Measurements from ENCODE around the gene SYTL1.

DNA sequence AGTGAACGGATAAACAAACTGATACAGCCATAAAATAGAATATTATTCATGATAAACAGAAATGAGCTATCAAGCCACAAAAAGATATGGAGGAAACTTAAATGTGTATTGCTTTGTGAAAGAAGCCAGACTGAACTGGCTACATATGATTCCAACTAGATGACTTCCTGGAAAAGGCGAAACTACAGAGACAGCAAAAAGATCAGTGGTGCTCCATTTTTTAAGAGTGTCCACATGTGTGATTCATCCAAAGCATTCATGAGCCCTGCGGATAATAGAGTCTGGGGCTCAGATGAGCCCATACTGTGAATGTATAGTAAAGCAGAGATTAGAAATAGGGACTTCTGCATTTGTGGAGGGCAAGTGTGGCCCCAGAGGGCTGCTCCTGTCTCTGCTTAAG lies 27.7 kb upstream of the SYTL1 start:
- TF ChIP-seq ZNF780A (CRISPR knock-in tag; IDR thresholded peaks at IDR 0.05) (no peak), TRIM28 (IDR thresholded peaks at IDR 0.05) (no peak), CHD4 (IDR thresholded peaks at IDR 0.05; ENCODE audit: insufficient read depth, insufficient replicate concordance, low read depth, low read length, poor library complexity, severe bottlenecking) (no peak), ELF1 (tag; IDR thresholded peaks at IDR 0.05) (no peak), XRCC3 (IDR thresholded peaks at IDR 0.05) (no peak), ZNF707 (CRISPR knock-in tag; conservative IDR thresholded peaks at IDR 0.05) (no peak), ZNF785 (CRISPR knock-in tag; IDR thresholded peaks at IDR 0.05) (no peak), NCOR1 (IDR thresholded peaks at IDR 0.05) (no peak), TRIM24 (IDR thresholded peaks at IDR 0.05) (no peak), STAT5B (CRISPR knock-in tag; IDR thresholded peaks at IDR 0.05) (no peak)
- TF ChIP-seq, protein P1, sequence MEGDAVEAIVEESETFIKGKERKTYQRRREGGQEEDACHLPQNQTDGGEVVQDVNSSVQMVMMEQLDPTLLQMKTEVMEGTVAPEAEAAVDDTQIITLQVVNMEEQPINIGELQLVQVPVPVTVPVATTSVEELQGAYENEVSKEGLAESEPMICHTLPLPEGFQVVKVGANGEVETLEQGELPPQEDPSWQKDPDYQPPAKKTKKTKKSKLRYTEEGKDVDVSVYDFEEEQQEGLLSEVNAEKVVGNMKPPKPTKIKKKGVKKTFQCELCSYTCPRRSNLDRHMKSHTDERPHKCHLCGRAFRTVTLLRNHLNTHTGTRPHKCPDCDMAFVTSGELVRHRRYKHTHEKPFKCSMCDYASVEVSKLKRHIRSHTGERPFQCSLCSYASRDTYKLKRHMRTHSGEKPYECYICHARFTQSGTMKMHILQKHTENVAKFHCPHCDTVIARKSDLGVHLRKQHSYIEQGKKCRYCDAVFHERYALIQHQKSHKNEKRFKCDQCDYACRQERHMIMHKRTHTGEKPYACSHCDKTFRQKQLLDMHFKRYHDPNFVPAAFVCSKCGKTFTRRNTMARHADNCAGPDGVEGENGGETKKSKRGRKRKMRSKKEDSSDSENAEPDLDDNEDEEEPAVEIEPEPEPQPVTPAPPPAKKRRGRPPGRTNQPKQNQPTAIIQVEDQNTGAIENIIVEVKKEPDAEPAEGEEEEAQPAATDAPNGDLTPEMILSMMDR (IDR thresholded peaks at IDR 0.05 in 2 of 3, conservative IDR thresholded peaks at IDR 0.05 in 1 of 3; ENCODE audit: insufficient read depth in 2 of 3, low read depth in 1 of 3, low read length in 3 of 3) = no peak
- TF ChIP-seq, protein P2, sequence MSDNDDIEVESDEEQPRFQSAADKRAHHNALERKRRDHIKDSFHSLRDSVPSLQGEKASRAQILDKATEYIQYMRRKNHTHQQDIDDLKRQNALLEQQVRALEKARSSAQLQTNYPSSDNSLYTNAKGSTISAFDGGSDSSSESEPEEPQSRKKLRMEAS (CRISPR knock-in tag; IDR thresholded peaks at IDR 0.05) = no peak

All from K562 (cell line).